D721Med (cell line): ENCODE results near the gene ATP6V1G3.

ENCODE experiments used
- DNase-seq: peaks from one replicate; pipeline ENCODE4 v3.0.0; 2011; ENCODE audit warnings: low spot score; ENCODE audit not compliant: insufficient read length
- FAIRE-seq: peaks from 2 replicates; lab custom pipeline; 2011; peaks lifted over from hg19 to GRCh38; lab: Jason Lieb, UNC
- CTCF ChIP-seq: IDR thresholded peaks from 2 replicates; pipeline ENCODE4 v1.5.1; 2012; ENCODE audit warnings: mild to moderate bottlenecking, control low read depth; ENCODE audit not compliant: insufficient read depth; ENCODE audit errors: missing control alignments

Gene ATP6V1G3

GRCh38 chr1:198498103-198498385 lies 42.4 kb downstream of the ATP6V1G3 start:
- no peak for TF ChIP-seq CTCF
- DNase-seq (no peak), FAIRE-seq (peak; percentile 61)

DNA sequence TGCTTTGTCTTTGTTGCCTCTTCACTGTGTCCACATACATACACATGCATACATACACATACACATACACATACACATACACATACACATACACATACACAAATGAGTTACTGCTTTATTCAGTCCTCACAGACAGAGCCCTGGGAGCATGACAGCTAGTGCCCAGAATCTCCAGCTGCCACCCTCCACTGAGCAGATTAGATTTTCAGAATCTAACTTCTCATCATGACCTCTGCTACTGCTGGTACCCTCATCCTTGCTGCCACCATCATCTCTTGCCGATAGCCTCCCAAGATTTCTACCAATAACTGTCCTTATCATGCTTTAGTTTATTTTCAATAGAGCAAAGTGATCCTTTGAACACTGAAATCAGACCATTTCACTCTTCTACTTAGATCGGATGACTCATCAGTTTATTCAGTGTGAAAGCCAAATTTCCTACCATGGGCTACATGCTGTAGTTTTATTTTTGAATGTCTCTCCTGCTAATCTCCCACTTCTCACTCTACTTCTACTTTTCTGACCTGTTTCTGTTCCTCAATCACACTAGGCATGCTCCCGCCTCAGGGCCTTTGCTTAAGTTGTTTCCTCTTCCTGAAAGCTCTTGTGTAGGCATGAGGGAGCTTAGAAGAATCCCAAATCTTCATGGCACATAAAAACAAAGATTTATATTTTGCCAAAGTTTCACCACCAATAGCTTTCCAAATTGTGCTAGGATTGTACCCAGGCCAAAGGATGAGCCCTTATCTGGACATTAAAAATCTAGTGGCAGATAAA lies 43.0 kb downstream of the ATP6V1G3 start:
- DNase-seq (no peak), FAIRE-seq (peak; percentile 46)
- no peak for TF ChIP-seq CTCF

DNA sequence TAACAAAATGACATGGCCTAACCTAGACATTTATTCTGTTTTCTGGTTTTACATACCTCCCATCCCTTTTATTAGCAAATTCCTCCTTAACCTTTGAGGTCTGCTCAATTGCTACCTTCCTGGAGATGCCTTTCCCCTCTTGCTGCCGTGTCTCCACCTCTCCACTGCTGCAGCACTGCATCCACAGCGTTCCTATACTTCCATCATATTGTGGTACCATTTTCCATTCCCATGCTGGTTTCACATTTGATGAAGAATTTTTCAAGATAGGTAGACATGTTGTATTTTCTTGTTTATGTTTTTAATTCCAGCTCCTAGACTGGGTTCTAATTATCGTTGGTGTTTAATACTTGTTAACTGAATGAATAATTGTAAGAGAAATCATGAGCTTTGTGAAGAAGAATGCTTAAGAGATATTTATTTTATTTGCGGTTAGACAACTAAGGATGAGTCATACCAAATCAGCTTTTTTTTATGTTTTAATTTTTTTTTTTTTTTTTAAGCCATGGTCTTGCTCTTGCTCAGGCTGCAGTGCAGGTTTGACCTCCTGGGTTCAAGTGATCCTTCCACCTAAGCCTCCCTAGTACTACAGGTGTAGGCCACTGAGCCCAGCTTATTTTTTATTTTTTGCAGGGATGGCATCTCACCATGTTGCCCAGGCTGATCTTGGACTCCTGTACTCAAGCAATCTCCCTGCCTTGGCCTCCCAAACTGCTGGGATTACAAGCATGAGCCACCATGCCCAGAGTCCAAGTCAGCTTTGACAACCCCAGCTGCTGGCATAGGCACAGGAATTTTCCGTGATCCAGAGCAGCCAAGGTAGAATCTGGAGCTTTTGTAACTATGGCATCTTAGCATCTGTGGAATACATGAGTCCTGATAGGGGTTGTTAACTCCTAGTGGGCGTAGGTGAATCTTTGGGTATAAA lies 44.0 kb downstream of the ATP6V1G3 start:
- TF ChIP-seq CTCF = no peak
- FAIRE-seq = peak; percentile 25
- no peak for DNase-seq

DNA sequence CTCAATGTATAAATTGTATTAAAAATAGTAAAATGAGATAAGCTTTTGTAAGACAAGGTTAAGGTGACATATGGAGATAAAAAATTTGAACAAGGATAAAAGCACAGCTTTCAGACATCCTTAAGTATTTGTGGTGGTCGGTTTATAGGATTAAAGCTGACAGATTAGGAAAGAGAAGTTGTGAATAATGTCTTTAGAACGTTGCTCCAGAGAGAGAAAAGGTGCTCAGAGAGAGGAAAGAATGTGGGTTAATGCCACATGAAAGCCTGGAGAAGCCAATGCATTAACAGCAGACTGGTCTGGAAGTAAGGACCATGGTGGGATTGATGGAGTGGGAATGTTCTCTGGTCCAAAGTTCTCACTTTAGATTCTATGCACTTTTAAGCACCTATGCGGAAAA lies 44.8 kb downstream of the ATP6V1G3 start:
- peak; percentile 97 for FAIRE-seq
- DNase-seq = peak; percentile 44

DNA sequence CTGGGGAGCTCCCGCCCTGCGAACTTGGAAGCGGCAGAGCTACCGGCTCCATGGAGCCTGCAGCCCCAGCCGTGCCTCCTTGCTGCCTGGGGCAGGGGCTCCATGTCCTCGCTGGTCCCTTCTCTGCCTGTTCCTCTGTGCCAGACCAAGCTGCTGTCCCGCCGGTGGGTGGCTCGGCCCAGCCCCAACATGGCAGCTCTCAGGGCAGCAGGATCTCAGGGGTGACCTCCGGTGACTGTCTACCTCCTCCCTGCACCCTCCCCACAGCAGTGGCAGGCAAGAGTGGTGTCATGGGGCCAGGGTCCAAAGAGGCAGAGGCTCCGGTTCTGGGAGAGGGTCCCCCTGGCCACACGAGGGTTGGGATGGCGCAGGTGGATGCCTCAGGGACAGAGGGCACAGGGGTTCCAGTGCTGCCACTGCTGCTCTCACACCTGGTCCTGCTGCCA lies 45.8 kb downstream of the ATP6V1G3 start:
- FAIRE-seq (no peak), DNase-seq (no peak)
- no peak for TF ChIP-seq CTCF

More for the DNA sequence above, 44.8 kb downstream of the ATP6V1G3 start:
- TF ChIP-seq CTCF = no peak

GRCh38 chr1:198494139-198494538 lies 46.3 kb downstream of the ATP6V1G3 start:
- no peak for DNase-seq
- FAIRE-seq = no peak
- TF ChIP-seq CTCF = no peak
